Endothelial cell of umbilical vein (primary cell): ENCODE measurements around the gene ZNF837. TPM values are rescaled to one million over a fixed set of nuclear protein-coding genes. Genes with fewer than 3 reads are reported as not detected.

ENCODE experiments used
- Bru-seq: library from RNA; stranded (reverse); fragments of 400-500 nt; gene quantifications from one replicate; lab custom pipeline; 2021; lab: Mats Ljungman, UMichigan
- BruChase-seq, 2 experiments: library from RNA; stranded (reverse); fragments of 400-500 nt; gene quantifications; one replicate each; lab custom pipeline; 2021; lab: Mats Ljungman, UMichigan
- BruUV-seq: library from RNA; stranded (reverse); fragments of 400-500 nt; replicated peaks from 2 replicates; lab custom pipeline; 2021; lab: Mats Ljungman, UMichigan
- CTCF ChIA-PET: fragments of 300-600, 350-600 bp; sonication (Branson Sonifier 250); formaldehyde crosslinking; loops from one replicate; lab custom pipeline; 2021; ENCODE audit warnings: antibody characterized with exemption, inconsistent platforms; lab: Charles Lee
- POLR2A ChIA-PET: fragments of 300-600, 350-600 bp; sonication (Branson Sonifier 250); formaldehyde crosslinking; loops from one replicate; lab custom pipeline; 2021; ENCODE audit warnings: antibody characterized with exemption, inconsistent platforms; lab: Charles Lee
- DNase-seq: peaks from one replicate; pipeline ENCODE4 v3.0.0-alpha.2; 2011; ENCODE audit warnings: low read depth, low spot score
- FAIRE-seq: peaks from 2 replicates; lab custom pipeline; 2011; peaks lifted over from hg19 to GRCh38; lab: Jason Lieb, UNC
- H2AFZ ChIP-seq: 2 replicates; pipeline ENCODE4 v1.6.0; 2012; ENCODE audit warnings: low read depth, low read length, control low read depth, inconsistent platforms
- H3K27ac ChIP-seq: 2 replicates; pipeline ENCODE4 v1.5.1; 2011; ENCODE audit warnings: low read depth, mild to moderate bottlenecking, control low read depth, low read length, moderate library complexity; ENCODE audit not compliant: insufficient read depth
- H3K27me3 ChIP-seq, 2 experiments: 2 replicates each; pipeline versions ENCODE4 v1.6.0 to v1.6.1; 2011; ENCODE audit warnings: low read length in 2 of 2, mixed read lengths in 1 of 2; ENCODE audit not compliant: control insufficient read depth in 2 of 2, insufficient read depth in 2 of 2
- H3K36me3 ChIP-seq, 2 experiments: 2 replicates in 1 of 2; 3 replicates in 1 of 2; pipeline ENCODE4 v1.5.1; 2011; ENCODE audit warnings: low read length in 2 of 2, mild to moderate bottlenecking in 1 of 2, moderate library complexity in 1 of 2; ENCODE audit not compliant: control insufficient read depth in 2 of 2, insufficient read depth in 2 of 2; ENCODE audit errors: extremely low read depth in 1 of 2
- H3K4me1 ChIP-seq: 3 replicates; pipeline ENCODE4 v1.5.1; 2011; ENCODE audit warnings: mild to moderate bottlenecking, low read length; ENCODE audit not compliant: control insufficient read depth, insufficient read depth; ENCODE audit errors: extremely low read depth
- H3K4me2 ChIP-seq: 2 replicates; pipeline ENCODE4 v1.6.1; 2011; ENCODE audit warnings: low read length, control low read depth, mixed read lengths; ENCODE audit not compliant: insufficient read depth
- H3K4me3 ChIP-seq, 3 experiments: fragments of 200-600 bp in 1 of 3; sonication (generic), shearing (Covaris generic) in 1 of 3; replicated peaks in 1 of 3; 2 replicates each; pipeline ENCODE4 v1.5.1; 2011 to 2016; ENCODE audit warnings: control low read depth in 3 of 3, low read length in 3 of 3, mild to moderate bottlenecking in 2 of 3, inconsistent platforms in 1 of 3, low read depth in 1 of 3, moderate library complexity in 1 of 3; ENCODE audit not compliant: insufficient read depth in 1 of 3
- H3K79me2 ChIP-seq: 2 replicates; pipeline ENCODE4 v1.6.0; 2012; ENCODE audit warnings: low read length, inconsistent platforms; ENCODE audit not compliant: control insufficient read depth, insufficient read depth
- H3K9ac ChIP-seq: replicated peaks from 2 replicates; pipeline ENCODE3; 2011; ENCODE audit warnings: low read length, control low read depth; ENCODE audit not compliant: insufficient read depth; ENCODE audit errors: extremely low read depth
- H3K9me1 ChIP-seq: replicated peaks from 3 replicates; pipeline ENCODE4 v1.6.0; 2011; ENCODE audit warnings: mild to moderate bottlenecking, low read length; ENCODE audit not compliant: control insufficient read depth, insufficient read depth; ENCODE audit errors: extremely low read depth
- H3K9me3 ChIP-seq: replicated peaks from 2 replicates; pipeline ENCODE4 v1.5.1; 2012; ENCODE audit warnings: low read length, inconsistent platforms; ENCODE audit not compliant: control insufficient read depth, insufficient read depth
- H4K20me1 ChIP-seq: replicated peaks from 2 replicates; pipeline ENCODE3; 2011; ENCODE audit warnings: mild to moderate bottlenecking, low read length; ENCODE audit not compliant: control insufficient read depth, insufficient read depth; ENCODE audit errors: extremely low read depth
- CTCF ChIP-seq, 2 donors: IDR thresholded peaks; 1 replicate in 1 of 2; 2 replicates in 1 of 2; pipeline ENCODE4 v1.5.1; 2011; ENCODE audit warnings: low read length in 2 of 2, mild to moderate bottlenecking in 2 of 2, moderate library complexity in 2 of 2, control low read depth in 1 of 2, inconsistent platforms in 1 of 2, low read depth in 1 of 2; ENCODE audit not compliant: insufficient read depth in 1 of 2; ENCODE audit errors: extremely low read depth in 1 of 2
- EZH2 ChIP-seq: IDR thresholded peaks from 2 replicates; pipeline ENCODE4 v1.6.1; 2012; ENCODE audit warnings: borderline replicate concordance, low read depth, mild to moderate bottlenecking, moderate library complexity, low read length, inconsistent platforms; ENCODE audit not compliant: severe bottlenecking
- FOS ChIP-seq: IDR thresholded peaks from 2 replicates; pipeline ENCODE4 v1.6.1; 2011; ENCODE audit warnings: mild to moderate bottlenecking, low read length, moderate library complexity, borderline replicate concordance; ENCODE audit not compliant: insufficient read depth
- MAX ChIP-seq: IDR thresholded peaks from 2 replicates; pipeline ENCODE4 v1.6.1; 2011; ENCODE audit not compliant: insufficient read depth, insufficient read length
- MYC ChIP-seq: IDR thresholded peaks from one replicate; pipeline ENCODE4 v1.6.1; 2011; ENCODE audit warnings: mild to moderate bottlenecking, low read depth, low read length
- POLR2A ChIP-seq: IDR thresholded peaks from 2 replicates; pipeline ENCODE4 v1.6.1; 2012; ENCODE audit warnings: low read depth, mild to moderate bottlenecking, control low read depth, low read length
- POLR2AphosphoS5 ChIP-seq: IDR thresholded peaks from 2 replicates; pipeline ENCODE4 v1.6.1; 2012; ENCODE audit warnings: low read depth, mild to moderate bottlenecking, control low read depth, low read length, moderate library complexity; ENCODE audit not compliant: insufficient read depth
- dilution Hi-C: fragments of 300-500 bp; cut with MboI; formaldehyde crosslinking; loops from one replicate; pipeline ENCODE4 v1.15.0; 2019; ENCODE audit warnings: low sequenced_read_pairs; ENCODE audit not compliant: extremely low pct_ligation_motif_present
- intact Hi-C: fragments of 100-400 bp; cut with micrococcal nuclease; formaldehyde crosslinking; loops from one replicate; pipeline ENCODE4 v1.10.0; 2022
- long read RNA-seq: library from polyadenylated mRNA; stranded (forward); transcript quantifications from one replicate; pipeline ENCODE4 v2.0.0, GENCODE V29; 2021
- polyA minus RNA-seq, 3 experiments: library from RNA; depleted of rRNA, polyadenylated mRNA; stranded (reverse); fragments of >200 nt; gene quantifications; 1 replicate in 1 of 3; 2 replicates in 2 of 3; pipeline ENCODE4 v1.2.3, GENCODE V29; 2011
- polyA plus RNA-seq, 4 experiments: library from polyadenylated mRNA; depleted of rRNA in 3 of 4; stranded (reverse) in 3 of 4; unstranded in 1 of 4; fragments of >200 nt; gene quantifications; 2 replicates each; pipeline versions ENCODE4 v1.2.1 to v1.2.3, GENCODE V29; 2011 to 2012; ENCODE audit warnings: missing spikeins in 1 of 4
- total RNA-seq: library from RNA; stranded (reverse); gene quantifications from 2 replicates; pipeline ENCODE4 v1.2.3, GENCODE V29; 2021

The ZNF837 gene
- 1.4 and 1.7 TPM in 2 replicates for total RNA-seq
- polyA plus RNA-seq: 1.6 and 2.8 TPM in 2 replicates
- polyA plus RNA-seq (2011; cell fraction: cytosol; rRNA removed): 0.57 and 1.4 TPM in 2 replicates
- 0.59 and 0.67 TPM in 2 replicates for polyA plus RNA-seq (2011; cell fraction: nucleus; rRNA removed)
- 0.74 and 2.0 TPM in 2 replicates for polyA plus RNA-seq (2012)
- 0.49 and 0.92 TPM in 2 replicates for polyA minus RNA-seq
- polyA minus RNA-seq (2011; cell fraction: cytosol; rRNA and poly(A)+ RNA removed): 2.0 TPM
- 0.77 TPM in 2 replicates for polyA minus RNA-seq (2011; cell fraction: nucleus; rRNA and poly(A)+ RNA removed)
- Bru-seq, nascent RNA: percentile 38 among the genes with signal in this experiment
- BruChase-seq, experiment 1, labeled RNA remaining after a 6-hour chase: percentile 32 among the genes with signal in this experiment
- percentile 30 among the genes with signal in this experiment for BruChase-seq, experiment 2, labeled RNA remaining after a 2-hour chase
- long read RNA-seq, partial matches to known transcripts: 0 of 5 reads
- long read RNA-seq, other reads (novel, unspliced or antisense): 0 of 5 reads

GRCh38 chr19:58380662-58381459, at the start of gene ZNF837:
ZNF837 (minus strand) TSS chr19:58381030; CDS start chr19:58369332, 11,698 bp downstream.
- intact Hi-C loops: loop anchor here (1.0 to 2.0 kb wide), 7 partner anchors 19 to 152 kb away; partner anchors contain the start of genes ERVK3-1, ZNF497, ZNF544 and ZNF8
- Histone ChIP-seq H3K9me1 (no peaks in the 10 kb centered on the region), H3K4me2 (peak within 1 kb of the TSS; percentile 58), H3K36me3 (no peaks in the 10 kb centered on the region), H3K9ac (peak within 1 kb of the TSS; percentile 58), H3K9me3 (no peaks in the 10 kb centered on the region), H2AFZ (peak within 1 kb of the TSS; percentile 71), H3K4me1 (peaks cover 8% of the 10 kb centered on the region), H3K27me3 (no peaks in the 10 kb centered on the region), H3K4me3 (peak within 1 kb of the TSS; percentile 59 to 84 (median 72)), H3K79me2 (no peaks in the 10 kb centered on the region), H3K27ac (peak within 1 kb of the TSS; percentile 63), H4K20me1 (no peaks in the 10 kb centered on the region)
- no TSS peak for BruUV-seq
- FAIRE-seq (peak; percentile 100), DNase-seq (peak; percentile 100)
- POLR2A ChIA-PET: interaction anchor here (0.9 kb wide), 1 partner anchor 18 kb away, joined by 3 read pairs; the partner anchor contains the start of gene ZNF497
- CTCF ChIA-PET: no interaction called here
- dilution Hi-C loops: no loop called here
- TF ChIP-seq POLR2A (peak; percentile 72), MYC (peak; percentile 75), CTCF (IDR thresholded peaks at IDR 0.05; ENCODE audit: extremely low read depth in 1 of 2, insufficient read depth in 1 of 2, low read depth in 1 of 2, low read length in 2 of 2) (no peak), FOS (peak; percentile 6), POLR2AphosphoS5 (peak; percentile 86), MAX (peak; percentile 41), EZH2 (no peak)
